GM10248 (cell line): Measurements from ENCODE around the gene NADSYN1.

Source experiments
- CTCF ChIA-PET: fragments of 300-600 bp; sonication (Branson Sonifier 250); formaldehyde crosslinking; extraction: SDS; loops from one replicate; lab custom pipeline; 2021; ENCODE audit warnings: antibody characterized with exemption; lab: Yijun Ruan, JAX
- POLR2A ChIA-PET: fragments of 350-650 bp; sonication (Branson Sonifier 250); formaldehyde crosslinking; extraction: SDS; loops from one replicate; lab custom pipeline; 2020; ENCODE audit warnings: antibody characterized with exemption; lab: Yijun Ruan, JAX
- DNase-seq: peaks from one replicate; pipeline ENCODE4 v3.0.0; 2012; ENCODE audit errors: extremely low spot score
- CTCF ChIP-seq: IDR thresholded peaks from 2 replicates; pipeline ENCODE4 v1.5.1; 2012; ENCODE audit warnings: mild to moderate bottlenecking, low read depth; ENCODE audit errors: extremely low read depth, missing control alignments, control extremely low read depth

NADSYN1 gene

GRCh38 chr11:71442880-71443279 is 10.1 kb upstream of the NADSYN1 start:
- DNase-seq, result no peak
- no peak for TF ChIP-seq CTCF
- CTCF ChIA-PET, result interaction anchor here (1.4 kb wide), 1 partner anchor 9 kb away, joined by 6 read pairs; no protein-coding TSS in a partner anchor
- POLR2A ChIA-PET, result no interaction called here

- ChIA-PET CTCF (no interaction called here), POLR2A (no interaction called here)
- no peak for DNase-seq
- no peak for TF ChIP-seq CTCF
Measured at GRCh38 chr11:71443736-71444445, 9.1 kb upstream of the NADSYN1 start.

GRCh38 chr11:71444811-71445210 is 8.2 kb upstream of the NADSYN1 start:
- DNase-seq, result no peak
- ChIA-PET POLR2A (no interaction called here), CTCF (interaction anchor here (1.4 kb wide), 1 partner anchor 71 kb away, joined by 4 read pairs; no protein-coding TSS in a partner anchor)

GRCh38 chr11:71446150-71446549 is 6.9 kb upstream of the NADSYN1 start:
- no peak for TF ChIP-seq CTCF
- ChIA-PET CTCF (interaction anchor here (1.4 to 2.7 kb wide), 3 partner anchors 9 to 73 kb away, joined by 4 to 9 read pairs (median 4); no protein-coding TSS in a partner anchor), POLR2A (no interaction called here)
- DNase-seq, result no peak

More at GRCh38 chr11:71444811-71445210, 8.2 kb upstream of the NADSYN1 start:
- no peak for TF ChIP-seq CTCF

- CTCF ChIA-PET, result interaction anchor here (1.1 to 2.7 kb wide), 3 partner anchors 10 to 129 kb away, joined by 3 to 9 read pairs (median 4); no protein-coding TSS in a partner anchor
- DNase-seq, result no peak
- POLR2A ChIA-PET, result no interaction called here
- TF ChIP-seq CTCF, result no peak
Measured at GRCh38 chr11:71446942-71447688, 5.9 kb upstream of the NADSYN1 start.

GRCh38 chr11:71447791-71448256 is 5.2 kb upstream of the NADSYN1 start:
- ChIA-PET POLR2A (interaction anchor here (0.8 kb wide), 1 partner anchor 1183 kb away, joined by 3 read pairs; no protein-coding TSS in a partner anchor), CTCF (interaction anchor here (1.1 to 2.7 kb wide), 4 partner anchors 10 to 128 kb away, joined by 3 to 9 read pairs (median 4); no protein-coding TSS in a partner anchor)
- DNase-seq, result peak; percentile 57
- no peak for TF ChIP-seq CTCF
